Heart right ventricle (tissue), 16 donors: ENCODE measurements around the gene PSPC1. TPM values are rescaled to one million over a fixed set of nuclear protein-coding genes. Genes with fewer than 3 reads are reported as not detected.

ENCODE experiments used
- ATAC-seq, 8 donors: fragments of 200-7000 bp; cut with Tn5 transposase; one replicate each; pipeline ENCODE4 v1.9.1; 2020; ENCODE audit warnings: mild to moderate bottlenecking in 8 of 8, moderate library complexity in 8 of 8, moderate number of reproducible peaks in 1 of 8
- DNase-seq, 2 donors: peaks; one replicate each; pipeline ENCODE4 v3.0.0-alpha.2; 2020
- H3K27ac ChIP-seq, 10 donors: fragments of 200-600 bp; sonication (generic) in 2 of 10; one replicate each; pipeline versions ENCODE4 v1.5.0 to v1.8.0; 2020 to 2022; ENCODE audit warnings: mild to moderate bottlenecking in 3 of 10
- H3K27me3 ChIP-seq, 7 donors: fragments of 200-600 bp; one replicate each; pipeline ENCODE4 v1.8.0; 2021 to 2022; ENCODE audit warnings: mild to moderate bottlenecking in 2 of 7
- H3K36me3 ChIP-seq, 9 donors: fragments of 200-600 bp; sonication (generic) in 1 of 9; one replicate each; pipeline versions ENCODE4 v1.5.0 to v1.8.0; 2020 to 2022; ENCODE audit warnings: mild to moderate bottlenecking in 2 of 9
- H3K4me1 ChIP-seq, 9 donors: fragments of 200-600 bp; sonication (generic) in 1 of 9; one replicate each; pipeline versions ENCODE4 v1.5.0 to v1.8.0; 2020 to 2022; ENCODE audit warnings: mild to moderate bottlenecking in 4 of 9
- H3K4me3 ChIP-seq, 10 donors: fragments of 200-600 bp; sonication (generic) in 2 of 10; one replicate each; pipeline versions ENCODE4 v1.5.0 to v1.8.0; 2020 to 2022; ENCODE audit warnings: mild to moderate bottlenecking in 7 of 10, moderate library complexity in 2 of 10
- H3K9me3 ChIP-seq, 11 donors: fragments of 200-600 bp in 10 of 11; sonication (generic) in 2 of 11; one replicate each; pipeline versions ENCODE4 v1.5.0 to v1.8.0; 2013 to 2022; ENCODE audit warnings: mild to moderate bottlenecking in 2 of 11, control low read depth in 1 of 11, moderate library complexity in 1 of 11
- CTCF ChIP-seq, 9 donors: fragments of 200-600 bp; sonication (generic) in 2 of 9; IDR thresholded peaks; one replicate each; pipeline versions ENCODE4 v1.5.0 to v1.8.0; 2021 to 2022; ENCODE audit warnings: antibody characterized with exemption in 9 of 9, mild to moderate bottlenecking in 5 of 9, moderate library complexity in 1 of 9
- WGBS, 2 donors: extraction: QIAGEN DNeasy Blood & Tissue Kit; methylation state at CpG; one replicate each; pipeline ENCODE4 v1.1.7; 2013; ENCODE audit warnings: inconsistent platforms in 1 of 2; 5-methylcytosine and 5-hydroxymethylcytosine counted together
- intact Hi-C, 10 donors: fragments of 100-400 bp; cut with DNase I; formaldehyde crosslinking; loops; one replicate each; pipeline versions ENCODE4 v1.11.1 to v1.14.2; 2022
- polyA plus RNA-seq, 2 donors: library from polyadenylated mRNA; stranded (reverse); fragments of 200-250 nt; gene quantifications; one replicate each; pipeline ENCODE4 v1.2.3, GENCODE V29; 2013
- total RNA-seq, 10 donors: library from RNA; stranded (reverse); fragmentation: NEBNext Ultra II Directional in 3 of 10; extraction: Animal tissue kit (Norgen Biotek cat#: 25700) in 3 of 10; gene quantifications; one replicate each; pipeline versions ENCODE4 v1.2.1 to v1.2.4, GENCODE V29; 2021 to 2023
- donor health status: Arrhythmogenic right ventricular cardiomyopathy.
- donor health status: ischemic (EF 13 %, LVEDD 7.1; RV severe dilation, severe dysfunction).
- donor health status: healthy with polysubstance abuse.
- donor health status: DM: no; HTN: yes; CAD: no.
- donor health status: DM: no; HTN: no; CAD: no.
- donor health status: ischemic (EF 25% LVEDD 6.9; RV normal size, moderate dysfunction).
- donor health status: ischemic (EF 25% LVEDD 5.7; RV mildly dilated, moderate dysfunction).
- donor health status: healthy.
- donor health status: DM: yes; HTN: yes; CAD: no.
- donor health status: Ischemic cardiomyopathy.
- donor health status: ischemic (EF 35%, LVEDD 5.7; RV mildly dilated, moderate dysfunction).
- donor health status: nonischemic (EF 11% LVEDD 7.7; RV severe dilation, severe dysfunction).
- donor health status: DM: yes; HTN: yes; CAD: no.
- donor health status: PGD.
- donor health status: ischemic (EF 29% LVEDD 5.4; RV normal size, mild dysfunction).
- donor health status: nonischemic (EF 23%, LVEDD 6.1; RV moderate dilation, normal function).

Gene PSPC1
- total and polyA plus RNA-seq, 12 donors = 20.7 to 34.0 (median 25.6) TPM

GRCh38 chr13:19680751-19681150 lies 102.0 kb downstream of the PSPC1 start:
- Histone ChIP-seq H3K9me3 (no peaks in the 10 kb centered on the region), H3K4me1 (no peaks in the 10 kb centered on the region), H3K36me3 (peaks cover 0 to 34% (median 6%) of the 10 kb centered on the region in 9 donors), H3K27ac (no peak overlapping the region), H3K4me3 (no peak overlapping the region), H3K27me3 (no peaks in the 10 kb centered on the region)
- intact Hi-C loops = no loop called here
- no peak for TF ChIP-seq CTCF (IDR thresholded peaks at IDR 0.05)
- 94 to 96% methylated on average over 7 of the region's 7 CpGs for WGBS, 2 donors
- no peak for ATAC-seq
- no peak for DNase-seq

- no peaks in the 10 kb centered on the region for H3K9me3 ChIP-seq
- no peak overlapping the region for H3K27ac ChIP-seq
- TF ChIP-seq CTCF (IDR thresholded peaks at IDR 0.05) = no peak
- no peak for DNase-seq
- H3K36me3 ChIP-seq = peaks cover 0 to 76% (median 43%) of the 10 kb centered on the region in 9 donors
- no peaks in the 10 kb centered on the region for H3K27me3 ChIP-seq
- no peak overlapping the region for H3K4me3 ChIP-seq
- 94 to 95% methylated on average over 3 of the region's 3 CpGs for WGBS, 2 donors
- ATAC-seq = no peak
- intact Hi-C loops = no loop called here
- peaks cover 0 to 13% (median 0%) of the 10 kb centered on the region in 9 donors for H3K4me1 ChIP-seq
Measured at GRCh38 chr13:19676168-19676567, 106.6 kb downstream of the PSPC1 start.

- Histone ChIP-seq H3K27ac (no peak overlapping the region), H3K36me3 (peaks cover 0 to 88% (median 56%) of the 10 kb centered on the region in 9 donors), H3K9me3 (no peaks in the 10 kb centered on the region), H3K4me3 (no peak overlapping the region), H3K27me3 (no peaks in the 10 kb centered on the region), H3K4me1 (peaks cover 0 to 13% (median 0%) of the 10 kb centered on the region in 9 donors)
- DNase-seq = no peak
- intact Hi-C loops = no loop called here
- no peak for TF ChIP-seq CTCF (IDR thresholded peaks at IDR 0.05)
- ATAC-seq = no peak
- 92 to 95% methylated on average over 10 of the region's 10 CpGs for WGBS, 2 donors
Measured at GRCh38 chr13:19674898-19675297, 107.8 kb downstream of the PSPC1 start.

- Histone ChIP-seq H3K27ac (peak overlapping the region in 1 of 10 donors; percentile 15), H3K9me3 (no peaks in the 10 kb centered on the region), H3K4me1 (peaks cover 0 to 13% (median 0%) of the 10 kb centered on the region in 9 donors), H3K27me3 (no peaks in the 10 kb centered on the region), H3K36me3 (peaks cover 0 to 94% (median 65%) of the 10 kb centered on the region in 9 donors), H3K4me3 (no peak overlapping the region)
- no peak for DNase-seq
- no peak for TF ChIP-seq CTCF (IDR thresholded peaks at IDR 0.05)
- 79 to 82% methylated on average over 11 of the region's 11 CpGs for WGBS, 2 donors
- ATAC-seq = peak in 3 of 8 donors; percentile 4 to 20 (median 8)
- intact Hi-C loops = no loop called here
Measured at GRCh38 chr13:19673473-19674430, 109.0 kb downstream of the PSPC1 start.
